GM19043 (cell line): ENCODE data around the gene KPNA2.
"Not testable (repeated sequence)": the region's sequence is repeated elsewhere in the genome, so short reads cannot be mapped to it uniquely, and the experiment has no call there.

ENCODE experiments used
- ATAC-seq: cut with Tn5 transposase; IDR thresholded peaks from one replicate; pipeline ENCODE4 v1.9.1; 2021; ENCODE audit warnings: low read depth; ENCODE audit not compliant: unreplicated experiment

KPNA2 gene

DNA sequence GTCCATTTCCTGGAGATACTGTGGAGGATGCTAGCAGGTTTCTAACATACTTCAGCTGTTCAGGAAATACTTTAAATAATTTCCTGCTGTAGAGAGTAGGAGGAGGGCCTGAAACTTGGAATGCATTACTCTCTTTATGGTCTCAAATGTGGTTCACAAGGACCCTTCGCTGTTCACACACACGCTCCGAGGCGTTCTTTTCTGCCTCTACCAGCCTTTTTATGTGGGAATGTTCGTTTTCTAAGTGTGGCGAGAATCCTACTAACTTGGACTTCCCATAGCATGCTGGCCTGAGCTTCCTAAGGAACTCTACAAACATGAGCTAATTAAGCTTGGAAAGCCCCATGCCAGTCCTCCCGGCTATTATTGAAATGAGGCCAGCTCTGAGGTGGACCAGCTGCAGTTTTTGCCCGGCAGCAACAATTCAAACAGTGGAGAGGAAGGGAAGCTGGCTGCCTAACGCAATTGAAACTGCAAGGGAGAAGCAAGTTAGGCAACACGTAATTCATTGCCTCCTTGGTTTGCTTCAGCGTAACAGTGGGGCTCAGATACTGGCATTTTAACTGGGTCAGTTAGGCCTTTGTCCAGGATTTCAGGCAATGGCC is 18.9 kb downstream of the KPNA2 start:
- ATAC-seq: no peak

DNA sequence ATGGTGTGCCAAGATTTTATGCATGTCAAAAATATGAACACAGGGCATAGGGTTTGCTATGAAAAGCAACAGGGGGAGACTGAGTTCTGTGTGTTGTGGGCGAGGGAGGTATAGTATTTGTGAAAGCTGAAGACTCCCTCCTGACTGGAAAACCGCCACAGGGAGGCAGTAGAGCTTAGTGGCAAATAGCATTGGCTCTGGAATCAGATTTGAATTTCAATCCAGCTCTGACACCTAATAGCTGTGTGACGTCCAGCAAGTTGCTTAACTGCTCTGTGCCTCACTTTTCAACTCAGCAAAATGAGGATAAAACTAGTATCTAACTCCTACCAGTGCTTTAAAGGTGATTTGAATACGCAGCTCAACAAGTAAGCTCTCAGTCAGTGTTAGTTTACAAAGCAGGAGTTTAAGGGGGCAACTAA is 22.0 kb downstream of the KPNA2 start:
- no peak for ATAC-seq

DNA sequence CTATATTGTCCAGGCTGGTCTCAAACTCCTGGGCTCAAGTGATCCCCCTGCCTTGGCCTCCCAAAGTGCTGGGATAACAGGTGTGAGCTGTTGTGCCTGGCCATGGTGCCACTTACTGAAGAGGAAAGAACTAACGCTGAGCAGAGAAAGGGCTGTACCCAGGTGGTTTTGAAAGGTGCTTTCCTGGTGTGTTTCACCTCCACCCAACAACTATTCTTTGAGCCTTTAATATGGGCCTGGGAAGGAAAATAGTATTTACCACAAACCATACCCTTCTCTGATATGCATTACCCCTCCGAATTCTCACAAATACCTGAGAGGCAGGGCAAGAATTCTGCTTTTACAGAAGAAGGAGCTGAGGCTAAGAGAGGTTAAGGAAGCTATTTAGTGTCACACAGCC is 24.8 kb downstream of the KPNA2 start:
- no peak for ATAC-seq

GRCh38 chr17:68061512-68062313 is 26.2 kb downstream of the KPNA2 start:
- no peak for ATAC-seq

DNA sequence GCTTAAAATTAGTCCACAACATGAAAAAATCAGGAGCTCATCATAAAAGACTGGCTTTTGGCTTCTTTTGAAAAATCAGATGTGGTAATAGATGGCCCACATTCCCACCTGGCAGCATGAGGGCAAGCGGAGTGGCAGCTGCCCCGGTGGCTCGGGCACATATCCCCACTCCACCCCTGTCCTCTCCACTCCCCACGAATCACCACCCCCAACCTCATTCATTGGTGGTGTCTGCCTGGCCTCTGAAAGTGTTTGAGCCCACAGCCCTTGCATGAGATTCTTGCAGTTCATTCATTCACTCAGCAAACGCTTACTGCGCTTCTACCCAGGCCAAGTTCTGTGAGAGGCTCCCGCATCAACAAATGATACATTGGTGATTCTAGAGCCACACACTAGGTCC is 29.8 kb downstream of the KPNA2 start:
- not testable (repeated sequence) for ATAC-seq

GRCh38 chr17:68068512-68068911 is 33.0 kb downstream of the KPNA2 start:
- not testable (repeated sequence) for ATAC-seq

GRCh38 chr17:68070582-68071444 is 35.3 kb downstream of the KPNA2 start:
- ATAC-seq: not testable (repeated sequence)

- no peak for ATAC-seq
Observed at GRCh38 chr17:68074279-68074678, 38.7 kb downstream of the KPNA2 start.

DNA sequence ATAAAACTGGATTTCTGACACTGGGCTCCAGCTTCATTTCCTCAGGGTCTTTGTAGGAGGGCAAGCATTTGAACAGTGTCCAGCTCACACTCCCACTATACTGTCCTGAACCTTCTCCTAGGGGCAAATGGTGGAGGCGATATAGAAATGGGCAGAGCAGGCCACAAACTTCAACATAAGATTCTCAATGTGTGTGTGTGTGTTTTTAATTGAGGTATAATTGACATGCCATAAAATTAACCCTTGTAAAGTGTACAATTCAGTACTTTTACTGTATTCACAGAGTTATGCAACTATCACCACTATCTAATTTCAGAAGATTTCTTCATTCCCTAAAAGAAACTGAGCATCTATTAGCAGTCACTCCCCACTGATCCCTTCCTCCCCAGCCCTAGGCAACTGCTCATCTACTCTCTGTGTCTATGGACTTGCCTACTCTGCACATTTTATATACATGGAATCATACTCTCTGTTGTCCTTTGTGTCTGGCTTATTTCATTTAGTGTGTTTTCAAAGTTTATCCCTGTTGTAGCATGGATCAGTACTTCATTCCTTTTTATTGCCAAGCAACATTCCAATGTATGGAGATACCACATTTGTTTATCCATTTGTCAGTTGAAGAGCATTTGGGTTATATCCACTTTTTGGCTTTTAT is 40.5 kb downstream of the KPNA2 start:
- not testable (repeated sequence) for ATAC-seq

DNA sequence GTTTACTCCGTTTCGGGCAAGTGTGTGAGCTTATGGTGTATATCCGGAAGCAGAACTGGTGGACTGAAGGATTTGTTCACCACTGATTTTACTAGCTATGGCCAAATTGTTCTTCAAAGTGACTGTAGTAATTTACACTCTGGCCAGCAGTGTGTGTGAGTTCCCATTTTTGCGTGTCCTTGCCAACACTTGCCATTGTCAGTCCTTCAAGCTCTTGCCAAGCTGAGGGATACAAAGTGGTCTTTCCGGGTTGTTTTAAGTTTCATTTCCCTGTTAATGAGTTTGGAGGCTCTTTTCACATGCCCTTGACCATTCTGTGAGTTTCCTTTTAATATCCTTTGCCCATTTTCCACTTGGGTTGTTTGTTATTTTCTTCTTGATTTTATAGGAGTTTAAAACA is 42.0 kb downstream of the KPNA2 start:
- not testable (repeated sequence) for ATAC-seq

GRCh38 chr17:68080411-68081150 is 45.0 kb downstream of the KPNA2 start:
- ATAC-seq: no peak

GRCh38 chr17:68081305-68082265 is 46.0 kb downstream of the KPNA2 start:
- ATAC-seq: not testable (repeated sequence)

- no peak for ATAC-seq
Observed at GRCh38 chr17:68085771-68086381, 50.3 kb downstream of the KPNA2 start.

DNA sequence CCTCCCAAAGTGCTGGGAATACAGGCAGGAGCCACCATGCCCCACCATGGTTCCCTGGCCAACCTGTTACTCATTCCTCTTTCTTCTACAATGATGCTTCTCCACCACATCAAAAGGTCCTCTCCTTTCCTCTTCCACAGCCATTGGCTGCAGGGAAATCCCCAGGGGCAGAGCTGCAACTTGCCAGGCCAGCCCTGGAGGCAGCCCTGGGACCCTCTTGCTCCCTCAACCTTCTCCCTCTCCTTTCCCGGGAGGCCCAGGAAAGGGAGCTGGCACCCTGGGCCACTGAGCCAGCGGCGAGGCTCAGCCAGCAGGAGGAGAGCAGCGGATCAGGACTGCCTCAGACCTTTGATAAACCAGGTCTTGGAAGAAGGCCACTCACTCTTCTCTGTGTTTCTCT is 51.1 kb downstream of the KPNA2 start:
- not testable (repeated sequence) for ATAC-seq

GRCh38 chr17:68087131-68087623 is 51.6 kb downstream of the KPNA2 start:
- ATAC-seq: not testable (repeated sequence)

- ATAC-seq: no peak
Observed at GRCh38 chr17:68087851-68088250, 52.3 kb downstream of the KPNA2 start.

GRCh38 chr17:68089881-68090280 is 54.3 kb downstream of the KPNA2 start:
- no peak for ATAC-seq

- no peak for ATAC-seq
Observed at GRCh38 chr17:68094481-68095078, 59.0 kb downstream of the KPNA2 start.
